Endothelial cell of umbilical vein (primary cell): ENCODE results near the gene GUCA1A. TPM values are rescaled to one million over a fixed set of nuclear protein-coding genes. Genes with fewer than 3 reads are reported as not detected.

ENCODE experiments used
- BruUV-seq: library from RNA; stranded (reverse); fragments of 400-500 nt; replicated peaks from 2 replicates; lab custom pipeline; 2021; lab: Mats Ljungman, UMichigan
- CTCF ChIA-PET: fragments of 300-600, 350-600 bp; sonication (Branson Sonifier 250); formaldehyde crosslinking; loops from one replicate; lab custom pipeline; 2021; ENCODE audit warnings: antibody characterized with exemption, inconsistent platforms; lab: Charles Lee
- POLR2A ChIA-PET: fragments of 300-600, 350-600 bp; sonication (Branson Sonifier 250); formaldehyde crosslinking; loops from one replicate; lab custom pipeline; 2021; ENCODE audit warnings: antibody characterized with exemption, inconsistent platforms; lab: Charles Lee
- DNase-seq: peaks from one replicate; pipeline ENCODE4 v3.0.0-alpha.2; 2011; ENCODE audit warnings: low read depth, low spot score
- FAIRE-seq: peaks from 2 replicates; lab custom pipeline; 2011; peaks lifted over from hg19 to GRCh38; lab: Jason Lieb, UNC
- H2AFZ ChIP-seq: 2 replicates; pipeline ENCODE4 v1.6.0; 2012; ENCODE audit warnings: low read depth, low read length, control low read depth, inconsistent platforms
- H3K27ac ChIP-seq: 2 replicates; pipeline ENCODE4 v1.5.1; 2011; ENCODE audit warnings: low read depth, mild to moderate bottlenecking, control low read depth, low read length, moderate library complexity; ENCODE audit not compliant: insufficient read depth
- H3K27me3 ChIP-seq, 2 experiments: 2 replicates each; pipeline versions ENCODE4 v1.6.0 to v1.6.1; 2011; ENCODE audit warnings: low read length in 2 of 2, mixed read lengths in 1 of 2; ENCODE audit not compliant: control insufficient read depth in 2 of 2, insufficient read depth in 2 of 2
- H3K36me3 ChIP-seq, 2 experiments: 2 replicates in 1 of 2; 3 replicates in 1 of 2; pipeline ENCODE4 v1.5.1; 2011; ENCODE audit warnings: low read length in 2 of 2, mild to moderate bottlenecking in 1 of 2, moderate library complexity in 1 of 2; ENCODE audit not compliant: control insufficient read depth in 2 of 2, insufficient read depth in 2 of 2; ENCODE audit errors: extremely low read depth in 1 of 2
- H3K4me1 ChIP-seq: 3 replicates; pipeline ENCODE4 v1.5.1; 2011; ENCODE audit warnings: mild to moderate bottlenecking, low read length; ENCODE audit not compliant: control insufficient read depth, insufficient read depth; ENCODE audit errors: extremely low read depth
- H3K4me2 ChIP-seq: 2 replicates; pipeline ENCODE4 v1.6.1; 2011; ENCODE audit warnings: low read length, control low read depth, mixed read lengths; ENCODE audit not compliant: insufficient read depth
- H3K4me3 ChIP-seq, 3 experiments: fragments of 200-600 bp in 1 of 3; sonication (generic), shearing (Covaris generic) in 1 of 3; replicated peaks in 1 of 3; 2 replicates each; pipeline ENCODE4 v1.5.1; 2011 to 2016; ENCODE audit warnings: control low read depth in 3 of 3, low read length in 3 of 3, mild to moderate bottlenecking in 2 of 3, inconsistent platforms in 1 of 3, low read depth in 1 of 3, moderate library complexity in 1 of 3; ENCODE audit not compliant: insufficient read depth in 1 of 3
- H3K79me2 ChIP-seq: 2 replicates; pipeline ENCODE4 v1.6.0; 2012; ENCODE audit warnings: low read length, inconsistent platforms; ENCODE audit not compliant: control insufficient read depth, insufficient read depth
- H3K9ac ChIP-seq: replicated peaks from 2 replicates; pipeline ENCODE3; 2011; ENCODE audit warnings: low read length, control low read depth; ENCODE audit not compliant: insufficient read depth; ENCODE audit errors: extremely low read depth
- H3K9me1 ChIP-seq: replicated peaks from 3 replicates; pipeline ENCODE4 v1.6.0; 2011; ENCODE audit warnings: mild to moderate bottlenecking, low read length; ENCODE audit not compliant: control insufficient read depth, insufficient read depth; ENCODE audit errors: extremely low read depth
- H3K9me3 ChIP-seq: replicated peaks from 2 replicates; pipeline ENCODE4 v1.5.1; 2012; ENCODE audit warnings: low read length, inconsistent platforms; ENCODE audit not compliant: control insufficient read depth, insufficient read depth
- H4K20me1 ChIP-seq: replicated peaks from 2 replicates; pipeline ENCODE3; 2011; ENCODE audit warnings: mild to moderate bottlenecking, low read length; ENCODE audit not compliant: control insufficient read depth, insufficient read depth; ENCODE audit errors: extremely low read depth
- CTCF ChIP-seq, 2 donors: IDR thresholded peaks; 1 replicate in 1 of 2; 2 replicates in 1 of 2; pipeline ENCODE4 v1.5.1; 2011; ENCODE audit warnings: low read length in 2 of 2, mild to moderate bottlenecking in 2 of 2, moderate library complexity in 2 of 2, control low read depth in 1 of 2, inconsistent platforms in 1 of 2, low read depth in 1 of 2; ENCODE audit not compliant: insufficient read depth in 1 of 2; ENCODE audit errors: extremely low read depth in 1 of 2
- EZH2 ChIP-seq: IDR thresholded peaks from 2 replicates; pipeline ENCODE4 v1.6.1; 2012; ENCODE audit warnings: borderline replicate concordance, low read depth, mild to moderate bottlenecking, moderate library complexity, low read length, inconsistent platforms; ENCODE audit not compliant: severe bottlenecking
- FOS ChIP-seq: IDR thresholded peaks from 2 replicates; pipeline ENCODE4 v1.6.1; 2011; ENCODE audit warnings: mild to moderate bottlenecking, low read length, moderate library complexity, borderline replicate concordance; ENCODE audit not compliant: insufficient read depth
- GATA2 ChIP-seq: IDR thresholded peaks from 2 replicates; pipeline ENCODE4 v1.7.0; 2011; ENCODE audit warnings: low read depth, mild to moderate bottlenecking, moderate library complexity, mixed read lengths, low read length; ENCODE audit not compliant: insufficient read length, insufficient read depth
- JUN ChIP-seq: IDR thresholded peaks from 2 replicates; pipeline ENCODE4 v1.6.1; 2011; ENCODE audit warnings: borderline replicate concordance, low read depth; ENCODE audit not compliant: insufficient read length, insufficient read depth
- MYC ChIP-seq: IDR thresholded peaks from one replicate; pipeline ENCODE4 v1.6.1; 2011; ENCODE audit warnings: mild to moderate bottlenecking, low read depth, low read length
- POLR2A ChIP-seq: IDR thresholded peaks from 2 replicates; pipeline ENCODE4 v1.6.1; 2012; ENCODE audit warnings: low read depth, mild to moderate bottlenecking, control low read depth, low read length
- POLR2AphosphoS5 ChIP-seq: IDR thresholded peaks from 2 replicates; pipeline ENCODE4 v1.6.1; 2012; ENCODE audit warnings: low read depth, mild to moderate bottlenecking, control low read depth, low read length, moderate library complexity; ENCODE audit not compliant: insufficient read depth
- dilution Hi-C: fragments of 300-500 bp; cut with MboI; formaldehyde crosslinking; loops from one replicate; pipeline ENCODE4 v1.15.0; 2019; ENCODE audit warnings: low sequenced_read_pairs; ENCODE audit not compliant: extremely low pct_ligation_motif_present
- intact Hi-C: fragments of 100-400 bp; cut with micrococcal nuclease; formaldehyde crosslinking; loops from one replicate; pipeline ENCODE4 v1.10.0; 2022
- polyA plus RNA-seq, 4 experiments: library from polyadenylated mRNA; depleted of rRNA in 3 of 4; stranded (reverse) in 3 of 4; unstranded in 1 of 4; fragments of >200 nt; gene quantifications; 2 replicates each; pipeline versions ENCODE4 v1.2.1 to v1.2.3, GENCODE V29; 2011 to 2012; ENCODE audit warnings: missing spikeins in 1 of 4
- total RNA-seq: library from RNA; stranded (reverse); gene quantifications from 2 replicates; pipeline ENCODE4 v1.2.3, GENCODE V29; 2021
- TF ChIP-seq, protein P1 (sequence below): IDR thresholded peaks from 2 replicates; pipeline ENCODE4 v1.6.1; 2011; ENCODE audit not compliant: insufficient read depth, insufficient read length

Gene GUCA1A
- total and polyA plus RNA-seq, 2 donors (not counting 3 experiments of a cell fraction or from before 2014, with no cell fraction given) = 0.04 to 0.22 TPM

DNA sequence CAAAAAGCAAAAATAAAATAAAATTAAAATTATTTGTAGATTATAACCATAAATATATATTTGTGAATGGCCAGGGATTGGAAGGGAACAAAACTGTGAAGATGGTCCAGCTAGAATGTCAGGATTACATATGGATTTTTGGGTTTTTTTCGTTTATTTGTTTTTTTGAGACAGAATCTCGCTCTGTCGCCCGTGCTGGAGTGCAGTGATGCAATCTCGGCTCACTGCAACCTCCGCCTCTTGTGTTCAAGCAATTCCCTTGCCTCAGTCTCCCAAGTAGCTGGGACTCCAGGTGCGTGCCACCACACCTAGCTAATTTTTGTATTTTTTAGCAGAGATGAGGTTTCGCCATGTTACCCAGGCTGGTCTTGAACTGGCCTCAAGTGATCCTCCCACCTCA, 22.9 kb upstream of the GUCA1A start:
- CTCF ChIA-PET = interaction anchor here (1.8 kb wide), 1 partner anchor 46 kb away, joined by 5 read pairs; no protein-coding TSS in a partner anchor
- Histone ChIP-seq H4K20me1 (no peaks in the 10 kb centered on the region), H3K27me3 (peaks cover 0 to 8% of the 10 kb centered on the region in 2 experiments), H3K9me3 (no peaks in the 10 kb centered on the region), H3K27ac (no peak overlapping the region), H3K36me3 (no peaks in the 10 kb centered on the region), H2AFZ (no peak overlapping the region), H3K4me1 (no peaks in the 10 kb centered on the region), H3K9me1 (no peaks in the 10 kb centered on the region), H3K79me2 (no peaks in the 10 kb centered on the region), H3K4me3 (no peak overlapping the region), H3K4me2 (no peak overlapping the region), H3K9ac (no peak overlapping the region)
- intact Hi-C loops = no loop called here
- TF ChIP-seq POLR2AphosphoS5 = no peak
- TF ChIP-seq JUN = no peak
- TF ChIP-seq, protein P1, sequence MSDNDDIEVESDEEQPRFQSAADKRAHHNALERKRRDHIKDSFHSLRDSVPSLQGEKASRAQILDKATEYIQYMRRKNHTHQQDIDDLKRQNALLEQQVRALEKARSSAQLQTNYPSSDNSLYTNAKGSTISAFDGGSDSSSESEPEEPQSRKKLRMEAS = no peak
- TF ChIP-seq FOS = no peak
- no peak for TF ChIP-seq MYC
- no peak for TF ChIP-seq CTCF (IDR thresholded peaks at IDR 0.05; ENCODE audit: extremely low read depth in 1 of 2, insufficient read depth in 1 of 2, low read depth in 1 of 2, low read length in 2 of 2)
- no peak for TF ChIP-seq POLR2A
- TF ChIP-seq EZH2 = no peak
- TF ChIP-seq GATA2 = no peak
- BruUV-seq = no TSS peak
- FAIRE-seq = no peak
- POLR2A ChIA-PET = no interaction called here
- dilution Hi-C loops = no loop called here
- DNase-seq = no peak
